ENCODE results near the gene MRPL44. TPM values are rescaled to one million over a fixed set of nuclear protein-coding genes. Genes with fewer than 3 reads are reported as not detected.
"Not testable (repeated sequence)": the region's sequence is repeated elsewhere in the genome, so short reads cannot be mapped to it uniquely, and the experiment has no call there.

MRPL44 gene
- total RNA-seq, 1 experiment from 2014 or later, result 39.9 TPM

DNA sequence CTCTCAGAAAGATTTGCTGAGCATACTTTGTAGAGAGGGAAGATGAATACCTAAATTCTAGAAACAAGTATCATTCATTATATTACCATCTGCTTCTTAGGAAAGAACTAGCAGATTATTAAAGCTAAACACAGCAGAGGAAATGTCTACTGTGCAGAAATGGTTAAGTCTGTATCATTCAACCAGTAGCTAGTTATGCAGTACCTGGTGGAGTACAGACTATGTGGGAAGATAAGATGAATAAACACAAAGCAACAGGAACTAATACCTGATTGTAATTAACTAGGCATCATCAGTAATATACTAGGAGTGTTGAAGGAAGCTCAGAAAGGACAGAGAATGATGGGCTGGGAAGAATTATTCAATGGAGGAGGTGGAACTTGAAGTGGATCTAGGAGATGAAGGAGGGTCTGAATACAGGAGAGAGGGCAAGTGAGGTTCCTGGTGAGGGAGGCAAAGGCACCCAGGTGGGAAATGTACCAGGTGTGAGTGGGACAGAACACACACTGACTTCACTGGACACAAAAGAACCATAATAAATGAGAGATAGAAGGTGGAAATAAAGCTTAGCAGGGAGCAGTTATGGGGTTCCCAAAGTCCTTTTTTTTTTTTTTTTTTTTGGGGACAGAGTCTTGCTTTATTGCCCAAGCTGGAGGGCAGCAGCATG lies 21.7 kb upstream of the MRPL44 start:
- DNase-seq (ENCODE audit: low spot score), result no peak

DNA sequence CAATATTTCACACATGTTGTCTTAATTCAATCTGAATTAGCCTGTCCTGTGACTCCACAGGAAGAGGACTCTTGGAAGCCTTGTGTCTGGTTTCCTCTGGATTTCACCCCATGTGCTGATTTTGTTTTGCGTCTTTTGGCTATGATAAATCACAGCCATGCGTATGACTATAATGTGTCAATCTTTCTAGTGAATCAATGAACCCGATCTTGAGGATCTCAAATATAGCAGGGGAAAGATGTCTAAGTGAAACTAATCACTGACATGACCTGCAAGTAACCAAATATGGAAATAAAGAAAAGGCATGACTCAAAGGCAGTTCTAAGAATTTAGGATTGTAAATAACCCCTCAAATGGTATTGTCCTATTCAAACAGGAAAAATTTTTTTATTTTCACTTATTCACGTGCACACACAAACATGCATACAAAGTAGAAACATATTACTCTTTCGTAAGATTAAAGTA lies 20.4 kb upstream of the MRPL44 start:
- DNase-seq (ENCODE audit: low spot score), result no peak

DNA sequence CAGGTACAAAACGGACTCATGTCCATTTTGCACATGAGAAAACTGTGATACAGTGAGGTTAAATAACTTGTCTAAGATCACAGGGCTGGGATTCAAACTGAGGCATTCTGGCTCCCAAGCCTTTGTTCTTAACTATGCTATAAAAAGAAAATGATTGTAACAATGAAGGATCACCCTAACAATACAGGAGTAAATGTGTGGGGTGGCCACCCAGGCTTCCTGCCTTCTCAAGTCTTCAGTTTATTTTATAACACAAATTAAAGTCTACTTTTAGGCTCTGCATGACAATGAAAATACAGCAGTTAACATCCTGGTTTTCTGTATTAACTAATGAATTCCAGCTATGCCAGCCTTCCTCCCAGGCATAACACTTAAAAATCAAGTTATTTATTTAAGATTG lies 19.7 kb upstream of the MRPL44 start:
- DNase-seq (ENCODE audit: low spot score), result no peak

DNA sequence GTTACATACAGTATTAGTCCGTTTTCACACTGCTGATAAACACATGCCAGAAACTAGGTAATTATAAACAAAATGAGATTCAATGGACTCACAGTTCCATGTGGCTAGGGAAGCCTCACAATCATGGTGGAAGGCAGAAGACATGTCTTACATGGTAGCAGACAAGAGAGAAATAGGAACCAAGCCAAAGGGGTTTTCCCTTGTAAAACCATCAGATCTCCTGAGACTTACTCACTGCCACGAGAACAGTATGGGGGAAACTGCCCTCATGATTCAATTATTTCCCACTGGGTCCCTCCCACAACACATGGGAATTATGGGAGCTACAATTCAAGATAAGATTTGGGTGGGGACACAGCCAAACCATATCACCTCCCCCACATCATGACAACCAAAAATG lies 17.8 kb upstream of the MRPL44 start:
- not testable (repeated sequence) for DNase-seq (ENCODE audit: low spot score)

DNA sequence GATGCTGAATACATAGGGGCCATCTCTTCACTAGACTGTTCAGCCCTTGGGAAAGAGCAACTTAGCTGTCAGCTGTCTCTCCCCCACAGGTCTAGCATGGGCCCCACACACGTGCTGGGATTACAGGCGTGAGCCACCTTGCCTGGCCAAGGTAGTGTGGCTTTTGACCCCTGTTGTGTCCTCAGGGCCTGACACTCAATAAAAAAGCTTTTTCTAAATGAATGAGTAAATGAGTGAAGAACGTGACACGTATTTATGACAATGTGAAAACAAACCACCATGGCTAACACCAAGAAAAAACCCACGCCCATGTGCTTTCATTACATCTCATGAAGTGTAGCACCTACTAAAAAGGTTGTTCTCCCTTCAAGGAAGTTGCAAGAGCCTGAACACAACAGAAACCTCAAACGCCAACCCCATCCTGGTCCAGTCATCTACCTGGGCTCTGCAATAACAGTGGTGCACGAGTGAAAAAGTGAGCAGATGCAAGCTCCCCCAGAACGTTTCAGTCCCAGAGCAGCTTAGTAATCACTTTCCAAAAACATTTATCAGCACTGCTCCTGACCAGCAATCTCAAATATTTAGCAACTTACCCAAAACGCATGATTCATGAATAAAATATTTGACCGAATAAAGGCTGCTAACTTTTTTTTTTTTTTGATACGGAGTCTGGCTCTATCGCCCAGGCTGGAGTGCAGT lies 15.5 kb upstream of the MRPL44 start:
- peak; percentile 56 for DNase-seq (ENCODE audit: low spot score)

DNA sequence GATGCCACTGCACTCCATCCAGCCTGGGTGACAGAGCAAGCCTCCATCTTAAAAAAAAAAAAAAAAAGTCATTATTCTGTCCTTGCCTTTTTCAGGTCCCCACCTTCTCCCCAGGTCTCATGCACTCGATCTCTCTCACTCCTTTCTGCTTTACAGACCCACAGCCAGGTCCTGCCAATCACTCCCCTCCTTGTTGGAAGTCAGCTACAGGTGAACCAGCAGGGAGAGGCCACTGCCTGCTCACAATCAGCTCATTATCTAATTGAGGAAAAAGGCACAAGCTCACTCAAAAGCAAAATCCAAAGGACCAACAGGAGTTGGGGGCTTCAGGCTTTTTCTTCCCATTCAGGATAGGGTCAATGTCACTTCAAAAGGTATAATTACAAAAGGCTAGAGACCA lies 14.1 kb upstream of the MRPL44 start:
- no peak for DNase-seq (ENCODE audit: low spot score)

DNA sequence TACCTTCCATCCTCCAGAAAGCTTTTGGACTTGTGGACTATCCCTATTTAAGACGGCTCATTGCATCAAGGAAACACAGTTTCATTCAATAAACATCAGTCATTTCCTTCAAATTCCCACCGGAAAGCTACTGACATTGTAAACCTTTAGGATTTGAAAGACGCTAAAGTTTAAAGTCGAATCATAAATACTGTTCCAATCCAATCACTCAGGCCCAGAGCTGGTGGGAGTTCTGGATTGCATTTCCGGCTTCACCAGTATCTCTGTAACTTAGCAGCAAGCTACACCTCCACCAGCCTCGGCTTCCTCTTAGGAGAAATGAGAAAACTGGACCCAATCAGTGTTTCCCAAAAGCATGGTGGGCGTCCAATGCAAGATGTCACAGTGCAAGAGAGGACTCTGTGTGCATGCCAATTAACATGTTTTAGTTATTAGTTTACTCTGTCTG lies 13.7 kb upstream of the MRPL44 start:
- no peak for DNase-seq (ENCODE audit: low spot score)

DNA sequence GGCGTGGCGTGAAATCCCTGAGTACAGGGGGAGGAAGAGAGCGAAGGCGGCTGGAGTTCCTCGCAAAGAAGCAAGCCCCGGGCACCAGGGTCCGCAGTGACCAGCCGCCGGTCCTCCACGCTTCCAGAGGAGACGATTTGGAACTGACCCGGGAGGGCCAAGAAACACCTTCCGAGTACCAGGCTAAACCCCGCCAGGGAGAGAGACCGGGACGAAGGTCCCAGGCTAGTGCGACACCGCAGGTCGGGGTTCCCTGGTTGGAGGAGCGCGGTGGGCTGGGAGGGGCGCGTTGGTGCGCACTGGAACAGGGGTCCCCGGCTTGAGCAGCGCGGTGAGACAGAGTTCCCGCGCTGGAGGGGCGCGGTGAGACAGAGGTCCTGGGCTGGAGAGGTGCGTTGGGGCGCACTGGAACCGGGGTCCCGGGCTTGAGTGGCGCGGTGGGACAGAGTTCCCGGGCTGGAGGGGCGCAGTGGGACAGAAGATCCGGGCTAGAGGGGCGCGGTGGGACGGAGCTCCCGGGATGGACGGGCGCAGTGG lies 13.0 kb upstream of the MRPL44 start:
- DNase-seq (ENCODE audit: low spot score), result no peak

DNA sequence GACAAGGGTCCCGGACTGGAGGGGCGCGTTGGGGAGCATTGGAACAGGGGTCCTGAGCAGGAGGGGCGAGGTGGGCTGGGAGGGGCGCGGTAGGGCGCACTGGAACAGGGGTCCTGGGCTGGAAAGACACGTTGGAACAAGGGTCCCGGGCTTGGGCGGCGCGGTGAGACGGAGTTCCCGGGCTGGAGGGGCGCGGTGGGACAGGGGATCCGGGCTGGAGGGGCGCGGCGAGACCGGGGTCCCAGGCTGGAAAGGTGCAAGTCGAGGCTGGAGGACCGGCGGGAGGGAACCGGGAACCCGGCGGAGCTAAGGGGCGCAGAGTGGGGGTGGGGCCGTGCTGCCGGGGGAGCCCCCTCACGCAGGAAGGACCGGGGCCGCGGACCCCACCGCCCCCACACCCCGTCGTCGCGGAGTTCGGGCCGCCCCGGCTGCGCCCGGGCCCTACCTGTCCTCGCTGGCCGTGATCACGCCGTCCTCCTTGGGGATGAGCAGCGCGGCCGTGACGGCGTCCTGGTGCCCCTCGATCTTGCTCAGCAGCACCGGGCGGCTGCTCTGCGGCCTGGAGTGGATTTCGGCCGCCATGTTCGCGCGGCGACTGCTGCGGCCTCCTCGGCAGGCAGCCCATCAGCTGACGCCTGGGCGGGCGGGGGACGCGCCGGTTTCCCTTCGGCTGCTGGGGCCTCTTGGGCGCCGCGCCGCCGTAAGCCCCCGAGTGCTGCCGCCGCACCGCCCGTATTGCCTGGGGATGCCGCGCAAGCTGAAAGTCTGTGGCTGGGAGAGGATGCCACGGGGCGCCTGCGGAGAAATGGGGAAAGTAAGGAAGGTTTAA lies 12.3 kb upstream of the MRPL44 start, which contains the start of gene WDFY1:
TSS of gene WDFY1 (minus strand) at position 633 of the 829 bp plus-strand sequence. CDS start at position 582, 51 bp downstream.
- DNase-seq (ENCODE audit: low spot score), result peak; percentile 79

DNA sequence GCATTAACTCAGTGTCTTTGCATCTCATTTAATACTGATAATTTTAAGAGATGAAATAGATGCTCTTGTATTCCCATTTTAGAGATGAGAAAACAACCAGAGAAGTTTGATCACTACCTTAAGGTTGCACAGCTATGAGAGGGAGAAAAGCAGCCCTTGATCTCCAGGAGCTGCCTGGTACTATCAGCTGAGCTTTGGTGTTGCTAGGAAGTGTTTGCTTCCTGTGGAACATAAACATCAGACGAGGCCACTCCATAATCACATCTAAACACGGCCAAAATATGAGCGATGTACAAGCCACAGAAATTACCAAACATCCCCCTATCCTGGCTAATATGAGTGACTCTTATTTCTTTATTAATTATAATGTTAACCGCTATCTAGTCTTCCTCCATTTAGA lies 11.5 kb upstream of the MRPL44 start:
- DNase-seq (ENCODE audit: low spot score), result no peak

DNA sequence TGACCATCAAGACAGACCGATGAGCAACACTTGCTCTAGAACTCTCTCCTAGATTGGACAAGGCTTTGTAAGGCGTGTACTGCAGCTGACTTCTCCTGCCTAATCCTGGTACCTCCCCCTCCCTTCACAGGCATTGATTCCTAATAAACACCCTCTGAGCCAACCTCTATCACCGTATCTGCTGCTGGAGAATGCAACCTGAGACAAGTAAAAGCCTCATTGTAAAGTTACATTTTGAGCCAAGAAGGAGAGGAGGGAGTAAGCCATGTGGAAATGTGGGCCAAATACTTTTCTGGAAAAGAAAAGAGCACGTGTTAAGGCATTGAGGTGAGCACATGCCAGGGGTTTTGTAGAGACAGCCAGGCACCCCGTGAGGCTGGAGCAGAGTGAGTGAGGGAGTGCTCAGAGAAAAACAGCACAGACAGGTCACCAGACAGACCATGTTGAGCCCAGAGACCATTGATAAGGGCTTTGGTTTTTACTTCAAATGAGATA lies 9.5 kb upstream of the MRPL44 start:
- DNase-seq (ENCODE audit: low spot score), result no peak

DNA sequence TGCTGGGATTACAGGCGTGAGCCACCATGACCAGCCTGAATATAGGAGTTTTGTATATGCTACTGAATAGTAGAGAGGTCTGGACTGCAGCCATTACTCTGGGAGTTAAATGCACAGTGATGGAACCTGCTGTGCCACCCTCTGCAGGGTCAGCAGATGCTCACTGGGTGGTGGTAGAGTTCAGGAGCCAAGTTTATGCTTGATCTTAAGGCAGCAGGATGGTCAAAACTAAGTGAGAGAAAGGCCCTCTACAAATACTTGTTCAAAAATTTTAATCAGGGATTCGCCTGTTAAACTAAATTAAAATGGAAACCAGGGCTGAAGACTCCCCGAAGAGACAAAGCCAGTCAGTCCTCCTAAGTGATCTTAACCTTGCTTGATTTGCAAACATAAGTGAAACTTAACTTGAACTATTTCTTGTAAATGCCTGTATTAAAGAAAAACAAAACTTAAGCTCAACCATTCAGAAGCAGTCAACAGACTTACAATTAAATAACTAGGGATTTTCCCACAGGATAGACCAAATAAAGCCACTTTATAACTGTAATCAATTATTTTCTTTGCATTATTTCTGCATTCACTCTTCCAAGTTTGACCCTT lies 7.9 kb upstream of the MRPL44 start:
- DNase-seq (ENCODE audit: low spot score), result no peak

DNA sequence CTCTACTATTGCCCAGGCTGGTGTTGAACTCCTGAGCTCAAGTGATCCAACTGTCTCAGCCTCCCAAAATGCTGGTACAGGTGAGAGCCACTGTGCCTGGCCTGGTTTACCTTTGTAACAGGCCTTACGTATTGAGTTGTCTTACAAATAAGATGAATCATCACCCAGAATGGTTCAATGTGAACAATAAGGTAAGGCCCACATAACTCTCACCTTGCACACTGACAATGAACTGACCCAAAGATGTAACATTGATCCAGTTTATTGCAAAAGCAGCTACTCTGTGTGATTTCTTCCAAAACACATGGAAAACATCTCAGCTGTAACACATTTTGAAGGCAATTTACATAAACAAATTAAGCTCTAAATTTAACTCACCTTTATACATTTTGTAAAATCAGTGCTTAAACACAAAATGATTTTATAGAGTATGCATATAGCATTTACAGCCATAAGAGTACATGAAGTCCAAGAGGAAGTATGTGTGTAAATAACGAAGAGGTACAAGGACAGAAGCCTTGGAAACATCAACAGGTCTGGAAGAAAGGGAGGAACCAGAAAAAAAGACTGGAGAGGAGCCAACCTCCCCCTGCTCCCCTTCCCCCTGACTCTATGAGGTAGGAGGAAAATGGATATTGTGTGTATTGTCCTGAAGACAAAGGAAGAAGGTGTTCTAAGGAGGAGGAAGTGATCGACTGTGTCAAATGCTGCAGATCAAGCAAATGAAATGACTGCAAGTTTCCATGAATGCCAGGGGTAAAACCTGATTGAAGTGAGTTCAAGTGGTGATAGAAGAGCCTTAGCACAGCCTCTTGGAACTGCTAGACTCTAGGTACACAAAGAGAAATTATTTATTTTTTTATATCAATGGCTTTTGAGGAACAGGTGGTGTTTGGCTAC lies 6.6 kb upstream of the MRPL44 start:
- DNase-seq (ENCODE audit: low spot score), result no peak

DNA sequence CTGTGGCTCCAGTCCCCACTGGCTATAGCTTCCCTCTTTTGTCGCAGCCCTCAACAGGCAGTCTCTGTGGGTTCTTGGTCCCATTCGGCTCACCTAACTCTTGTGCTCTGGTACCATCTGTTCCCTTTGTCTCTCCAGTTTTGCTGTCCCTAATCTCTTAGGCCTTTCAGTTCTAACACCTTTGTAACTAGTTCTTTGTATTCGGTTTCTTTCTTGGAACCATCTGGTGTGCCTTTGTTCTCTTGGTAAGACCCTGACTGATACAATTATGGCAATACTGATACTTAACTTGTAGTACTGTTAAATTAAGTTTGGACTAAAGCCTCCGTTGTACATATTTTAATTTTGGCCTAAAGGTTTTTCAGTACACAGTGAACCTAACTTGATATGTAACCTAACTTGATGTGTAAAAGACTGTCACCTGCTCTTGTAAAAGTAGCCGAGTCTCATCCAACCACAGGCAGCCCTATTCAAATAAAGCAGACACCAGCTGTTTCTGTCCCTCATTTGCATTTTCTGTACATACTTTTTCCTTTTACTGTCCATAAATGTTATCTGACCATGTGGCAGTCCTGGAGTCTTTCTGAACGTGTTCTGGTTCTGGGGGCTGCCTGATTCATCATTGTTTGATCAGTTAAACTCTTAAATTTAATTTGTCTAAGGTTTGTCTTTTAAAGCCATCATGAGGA lies 4.8 kb upstream of the MRPL44 start:
- DNase-seq (ENCODE audit: low spot score), result no peak

DNA sequence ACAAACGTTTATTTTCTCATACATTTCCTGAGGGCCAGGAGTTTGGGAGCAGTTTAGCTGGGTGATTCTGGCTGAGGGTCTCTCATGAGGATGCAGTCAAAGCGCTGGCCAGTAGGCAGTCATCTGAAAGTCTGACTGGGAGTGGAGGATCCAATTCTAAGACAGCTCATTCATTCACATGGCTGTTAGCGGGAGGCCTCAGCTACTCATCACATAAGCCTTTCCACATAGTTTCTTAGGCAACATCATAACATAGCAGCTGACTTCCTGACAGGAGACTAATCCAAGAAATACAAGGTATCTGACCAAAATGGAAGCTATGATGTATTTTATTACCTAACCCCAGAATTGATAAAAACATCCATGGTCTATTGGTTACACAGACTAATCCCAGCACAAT lies 2.9 kb upstream of the MRPL44 start:
- DNase-seq (ENCODE audit: low spot score), result no peak

DNA sequence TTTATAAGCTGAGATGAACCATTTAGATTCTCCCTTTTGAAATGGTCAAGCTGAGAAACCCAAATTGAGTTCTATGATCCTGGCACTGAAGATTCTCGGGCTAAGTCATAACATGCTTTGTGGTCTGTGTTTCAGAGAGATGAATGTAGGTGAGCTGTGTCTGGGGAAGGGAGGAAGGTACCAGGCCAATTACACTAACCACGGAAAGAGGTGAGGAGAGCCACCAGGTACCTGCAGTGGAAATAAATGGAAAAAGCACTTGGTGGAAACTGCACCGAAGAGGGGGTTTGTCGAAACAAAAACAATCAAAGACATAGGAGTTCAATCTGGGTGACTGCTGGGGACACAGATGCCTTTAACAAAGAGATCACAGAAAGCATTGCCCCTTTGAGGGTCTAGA lies 963 bp upstream of the MRPL44 start:
- no peak for DNase-seq (ENCODE audit: low spot score)

DNA sequence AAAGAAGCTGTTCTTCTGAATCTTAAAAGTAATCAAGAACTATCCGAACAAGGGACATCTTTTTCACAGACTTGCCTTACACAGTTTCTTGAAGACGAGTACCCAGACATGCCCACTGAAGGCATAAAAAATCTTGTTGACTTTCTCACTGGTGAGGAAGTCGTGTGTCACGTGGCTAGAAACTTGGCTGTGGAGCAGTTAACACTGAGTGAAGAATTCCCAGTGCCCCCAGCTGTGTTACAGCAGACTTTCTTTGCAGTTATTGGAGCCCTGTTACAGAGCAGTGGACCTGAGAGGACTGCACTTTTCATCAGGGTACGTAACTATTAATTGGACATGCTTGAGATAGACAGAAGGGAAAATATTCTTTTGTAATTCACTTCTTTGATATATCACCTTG lies 2.4 kb downstream of the MRPL44 start:
- DNase-seq (ENCODE audit: low spot score), result no peak

DNA sequence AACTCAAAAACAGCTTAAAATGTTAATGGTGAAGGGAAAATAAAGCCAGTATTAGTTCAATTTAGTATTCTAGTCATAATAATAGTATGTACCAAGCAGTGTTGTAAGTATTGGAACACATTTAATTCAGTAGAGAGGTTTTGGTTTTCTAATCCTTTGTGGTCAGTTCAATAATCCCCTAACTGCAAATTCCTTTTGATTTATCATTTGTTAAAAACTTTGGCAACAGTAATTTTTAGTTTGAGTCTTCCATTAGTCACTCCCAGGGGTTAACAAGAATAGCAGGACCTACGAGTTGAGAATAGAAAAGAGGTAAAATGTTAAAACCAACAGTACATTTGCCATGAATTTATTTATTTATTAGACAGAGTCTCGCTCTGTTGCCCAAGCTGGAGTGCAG lies 10.7 kb downstream of the MRPL44 start:
- DNase-seq (ENCODE audit: low spot score), result no peak

DNA sequence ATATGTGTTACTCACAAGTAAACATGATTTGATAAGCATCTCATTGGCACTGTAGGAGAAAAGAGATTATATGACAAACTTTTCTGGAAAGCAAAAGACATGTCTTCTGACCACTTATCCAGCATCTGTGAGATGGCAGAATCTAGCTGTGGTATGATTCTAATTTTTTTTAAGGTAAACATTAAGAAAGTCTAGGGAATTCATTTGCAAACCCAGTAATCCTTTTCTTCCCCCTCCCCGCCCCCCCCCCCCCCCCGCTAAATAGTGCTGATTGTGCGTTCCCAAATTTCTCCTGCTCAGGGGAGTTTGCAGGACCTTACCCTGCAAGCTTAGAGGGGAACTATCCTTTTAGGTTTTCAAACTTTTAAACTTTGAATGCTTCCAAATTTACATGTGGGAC lies 12.1 kb downstream of the MRPL44 start:
- DNase-seq (ENCODE audit: low spot score), result no peak

DNA sequence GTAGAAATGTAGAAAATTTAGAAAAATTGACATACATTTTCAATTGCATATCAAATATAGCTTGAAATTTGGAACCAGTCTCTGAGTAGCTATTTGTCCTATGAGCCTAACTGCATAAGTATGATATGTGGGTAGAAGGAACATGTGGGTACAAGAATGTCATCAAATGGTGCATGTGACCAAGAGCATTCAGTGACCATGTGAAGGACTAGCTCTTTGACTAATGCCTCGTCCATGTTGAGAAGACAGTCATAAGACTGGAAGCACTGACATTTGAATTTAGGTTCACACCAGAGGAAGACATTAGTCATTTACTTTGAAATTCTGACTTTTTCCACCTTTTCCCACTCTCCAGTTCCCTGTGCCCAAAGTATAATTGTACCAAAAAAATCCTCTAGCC lies 12.6 kb downstream of the MRPL44 start:
- no peak for DNase-seq (ENCODE audit: low spot score)

Measured in H4 (cell line).